Activated CD4-positive, alpha-beta T cell treated with anti-CD3 and anti-CD28 coated beads, Interleukin-2, Interleukin-6, amounts not matched to agents 100 ng/mL and 50 ng/mL, durations not matched to agents 16 hours and 8 hours (primary cell): ENCODE data around the gene RAB7B.
"Not testable (repeated sequence)": the region's sequence is repeated elsewhere in the genome, so short reads cannot be mapped to it uniquely, and the experiment has no call there.

Experiments used
- DNase-seq: peaks from one replicate; pipeline ENCODE4 v3.0.0-alpha.2; 2020

RAB7B gene

GRCh38 chr1:206002871-206003801, at the start of gene RAB7B:
Gene RAB7B, minus strand, starts transcription at chr1:206003395. Its CDS starts 9,260 bp downstream, at chr1:205994135.
- no peak for DNase-seq

- not testable (repeated sequence) for DNase-seq
These were observed 49.2 kb upstream of the RAB7B start for GRCh38 chr1:206052231-206052865.

GRCh38 chr1:206050655-206051235, 47.5 kb upstream of the RAB7B start:
- peak; percentile 82 for DNase-seq

GRCh38 chr1:206049919-206050600, 46.9 kb upstream of the RAB7B start:
- no peak for DNase-seq

GRCh38 chr1:206049293-206049692, 46.1 kb upstream of the RAB7B start:
- peak; percentile 45 for DNase-seq

GRCh38 chr1:206048582-206048981, 45.4 kb upstream of the RAB7B start:
- DNase-seq: no peak

- no peak for DNase-seq
These were observed 44.1 kb upstream of the RAB7B start for GRCh38 chr1:206047271-206047670.

GRCh38 chr1:206041640-206042039, 38.4 kb upstream of the RAB7B start:
- DNase-seq: no peak

GRCh38 chr1:206040328-206040727, 37.1 kb upstream of the RAB7B start:
- DNase-seq: no peak

- DNase-seq: no peak
These were observed 36.1 kb upstream of the RAB7B start for GRCh38 chr1:206039046-206039973.

- no peak for DNase-seq
These were observed 34.4 kb upstream of the RAB7B start for GRCh38 chr1:206037581-206037980.

GRCh38 chr1:206036663-206037455, 33.7 kb upstream of the RAB7B start:
- no peak for DNase-seq

GRCh38 chr1:206035027-206035426, 31.8 kb upstream of the RAB7B start:
- no peak for DNase-seq

GRCh38 chr1:206032380-206033140, 29.4 kb upstream of the RAB7B start:
- DNase-seq: no peak

- peak; percentile 83 for DNase-seq
These were observed 27.5 kb upstream of the RAB7B start for GRCh38 chr1:206030714-206031113.

- no peak for DNase-seq
These were observed 27.0 kb upstream of the RAB7B start for GRCh38 chr1:206030191-206030590.

- no peak for DNase-seq
These were observed 26.3 kb upstream of the RAB7B start for GRCh38 chr1:206029484-206029883.

GRCh38 chr1:206025283-206025820, 22.2 kb upstream of the RAB7B start:
- DNase-seq: no peak

GRCh38 chr1:206023695-206024094, 20.5 kb upstream of the RAB7B start, which contains the start of gene CTSE:
Gene CTSE, minus strand, starts transcription at chr1:206023895. Its CDS starts 104 bp downstream, at chr1:206023791.
- DNase-seq: no peak

GRCh38 chr1:206022766-206023165, 19.6 kb upstream of the RAB7B start:
- DNase-seq: no peak
